ENCODE results near the gene C3orf22.
"Not testable (repeated sequence)": the region's sequence is repeated elsewhere in the genome, so short reads cannot be mapped to it uniquely, and the experiment has no call there.

The C3orf22 gene

GRCh38 chr3:126542340-126543241 lies 16.1 kb downstream of the C3orf22 start:
- DNase-seq (ENCODE audit: low read depth), result no peak

- no peak for DNase-seq (ENCODE audit: low read depth)
These were observed 16.9 kb downstream of the C3orf22 start for GRCh38 chr3:126541628-126542339.

GRCh38 chr3:126540951-126541627 lies 17.6 kb downstream of the C3orf22 start:
- DNase-seq (ENCODE audit: low read depth), result no peak

GRCh38 chr3:126540342-126540849 lies 18.3 kb downstream of the C3orf22 start:
- DNase-seq (ENCODE audit: low read depth), result peak; percentile 87

- no peak for DNase-seq (ENCODE audit: low read depth)
These were observed 19.0 kb downstream of the C3orf22 start for GRCh38 chr3:126539558-126540250.

- DNase-seq (ENCODE audit: low read depth), result no peak
These were observed 19.8 kb downstream of the C3orf22 start for GRCh38 chr3:126538966-126539365.

GRCh38 chr3:126538316-126538715 lies 20.4 kb downstream of the C3orf22 start:
- no peak for DNase-seq (ENCODE audit: low read depth)

GRCh38 chr3:126537730-126538281 lies 20.9 kb downstream of the C3orf22 start:
- DNase-seq (ENCODE audit: low read depth), result no peak

GRCh38 chr3:126537116-126537729 lies 21.5 kb downstream of the C3orf22 start:
- DNase-seq (ENCODE audit: low read depth), result no peak

GRCh38 chr3:126536126-126536525 lies 22.6 kb downstream of the C3orf22 start:
- no peak for DNase-seq (ENCODE audit: low read depth)

- DNase-seq (ENCODE audit: low read depth), result no peak
These were observed 23.1 kb downstream of the C3orf22 start for GRCh38 chr3:126535636-126536035.

GRCh38 chr3:126534716-126535115 lies 24.0 kb downstream of the C3orf22 start:
- not testable (repeated sequence) for DNase-seq (ENCODE audit: low read depth)

- no peak for DNase-seq (ENCODE audit: low read depth)
These were observed 25.2 kb downstream of the C3orf22 start for GRCh38 chr3:126533506-126533905.

- no peak for DNase-seq (ENCODE audit: low read depth)
These were observed 27.7 kb downstream of the C3orf22 start for GRCh38 chr3:126531051-126531330.

- no peak for DNase-seq (ENCODE audit: low read depth)
These were observed 28.3 kb downstream of the C3orf22 start for GRCh38 chr3:126530171-126531050.

GRCh38 chr3:126529585-126530170 lies 29.1 kb downstream of the C3orf22 start:
- DNase-seq (ENCODE audit: low read depth), result no peak

- peak; percentile 14 for DNase-seq (ENCODE audit: low read depth)
These were observed 29.8 kb downstream of the C3orf22 start for GRCh38 chr3:126528800-126529541.

GRCh38 chr3:126528419-126528799 lies 30.3 kb downstream of the C3orf22 start:
- no peak for DNase-seq (ENCODE audit: low read depth)

Measured in GM04504 (cell line).